GM18502 (cell line): ENCODE measurements around the gene BIRC6.

ENCODE experiments used
- ATAC-seq: cut with Tn5 transposase; IDR thresholded peaks from one replicate; pipeline ENCODE4 v1.9.1; 2021; ENCODE audit warnings: mild to moderate bottlenecking; ENCODE audit not compliant: unreplicated experiment, poor library complexity

BIRC6 gene

GRCh38 chr2:32375228-32375892 is 18.5 kb downstream of the BIRC6 start:
- ATAC-seq, result no peak

GRCh38 chr2:32376756-32377155 is 19.9 kb downstream of the BIRC6 start:
- no peak for ATAC-seq

GRCh38 chr2:32377928-32378327 is 21.1 kb downstream of the BIRC6 start:
- ATAC-seq, result no peak

GRCh38 chr2:32379352-32379751 is 22.5 kb downstream of the BIRC6 start:
- no peak for ATAC-seq

GRCh38 chr2:32383858-32384257 is 27.0 kb downstream of the BIRC6 start:
- no peak for ATAC-seq

- no peak for ATAC-seq
Measured at GRCh38 chr2:32384529-32384928, 27.7 kb downstream of the BIRC6 start.

- ATAC-seq, result no peak
Measured at GRCh38 chr2:32386739-32387138, 29.9 kb downstream of the BIRC6 start.

GRCh38 chr2:32399221-32399620 is 42.4 kb downstream of the BIRC6 start:
- ATAC-seq, result no peak

GRCh38 chr2:32402091-32402490 is 45.3 kb downstream of the BIRC6 start:
- no peak for ATAC-seq

GRCh38 chr2:32403782-32404181 is 47.0 kb downstream of the BIRC6 start:
- ATAC-seq, result no peak

GRCh38 chr2:32404691-32405090 is 47.9 kb downstream of the BIRC6 start:
- no peak for ATAC-seq

GRCh38 chr2:32416519-32416918 is 59.7 kb downstream of the BIRC6 start:
- no peak for ATAC-seq

- ATAC-seq, result no peak
Measured at GRCh38 chr2:32417659-32418058, 60.8 kb downstream of the BIRC6 start.

GRCh38 chr2:32418778-32419177 is 62.0 kb downstream of the BIRC6 start:
- ATAC-seq, result no peak

GRCh38 chr2:32422133-32422532 is 65.3 kb downstream of the BIRC6 start:
- ATAC-seq, result no peak

- ATAC-seq, result no peak
Measured at GRCh38 chr2:32423536-32423935, 66.7 kb downstream of the BIRC6 start.

- ATAC-seq, result no peak
Measured at GRCh38 chr2:32424739-32425138, 67.9 kb downstream of the BIRC6 start.

- ATAC-seq, result no peak
Measured at GRCh38 chr2:32425719-32426141, 68.9 kb downstream of the BIRC6 start.

GRCh38 chr2:32427672-32428610 is 71.1 kb downstream of the BIRC6 start:
- ATAC-seq, result no peak

- no peak for ATAC-seq
Measured at GRCh38 chr2:32430804-32431203, 74.0 kb downstream of the BIRC6 start.

GRCh38 chr2:32436150-32436549 is 79.3 kb downstream of the BIRC6 start:
- ATAC-seq, result no peak
